ENCODE results near the gene IQSEC3.

Gene IQSEC3

GRCh38 chr12:166425-167075, 100.0 kb downstream of the IQSEC3 start:
- no peak for DNase-seq

GRCh38 chr12:167959-168600, 101.5 kb downstream of the IQSEC3 start:
- DNase-seq: no peak

GRCh38 chr12:168763-169525, 102.4 kb downstream of the IQSEC3 start:
- DNase-seq: peak; percentile 69

GRCh38 chr12:169528-170370, 103.2 kb downstream of the IQSEC3 start:
- DNase-seq: no peak

GRCh38 chr12:170371-171225, 104.0 kb downstream of the IQSEC3 start:
- DNase-seq: no peak

GRCh38 chr12:171276-171675, 104.7 kb downstream of the IQSEC3 start:
- no peak for DNase-seq

GRCh38 chr12:171743-172676, 105.4 kb downstream of the IQSEC3 start:
- DNase-seq: no peak

GRCh38 chr12:172732-173161, 106.2 kb downstream of the IQSEC3 start:
- no peak for DNase-seq

GRCh38 chr12:174124-174523, 107.6 kb downstream of the IQSEC3 start:
- DNase-seq: no peak

GRCh38 chr12:174596-174995, 108.0 kb downstream of the IQSEC3 start:
- DNase-seq: no peak

- no peak for DNase-seq
These were observed 108.7 kb downstream of the IQSEC3 start for GRCh38 chr12:175250-175649.

GRCh38 chr12:175759-176158, 109.2 kb downstream of the IQSEC3 start:
- DNase-seq: no peak

GRCh38 chr12:176321-177181, 110.0 kb downstream of the IQSEC3 start:
- DNase-seq: no peak

GRCh38 chr12:177336-177979, 110.9 kb downstream of the IQSEC3 start:
- DNase-seq: no peak

- no peak for DNase-seq
These were observed 111.6 kb downstream of the IQSEC3 start for GRCh38 chr12:177980-178828.

- DNase-seq: no peak
These were observed 112.2 kb downstream of the IQSEC3 start for GRCh38 chr12:178829-179109.

GRCh38 chr12:179131-179884, 112.7 kb downstream of the IQSEC3 start:
- DNase-seq: no peak

- no peak for DNase-seq
These were observed 113.3 kb downstream of the IQSEC3 start for GRCh38 chr12:179885-180284.
